Body of pancreas (tissue), 4 donors: ENCODE data around the gene CDX1. TPM values are rescaled to one million over a fixed set of nuclear protein-coding genes. Genes with fewer than 3 reads are reported as not detected.

Experiments used
- ATAC-seq: fragments of 150-250 bp; one replicate; pipeline ENCODE4 v1.9.1; 2016
- DNase-seq, 4 donors: peaks; one replicate each; pipeline ENCODE4 v3.0.0-alpha.2; 2019
- H3K27ac ChIP-seq, 4 donors: fragments of 200-600 bp; sonication (generic); 1 replicate in 3 of 4; 2 replicates in 1 of 4; pipeline versions ENCODE4 v1.5.1 to v1.6.1; 2016 to 2019; ENCODE audit warnings: mild to moderate bottlenecking in 1 of 4, mixed read lengths in 1 of 4, moderate library complexity in 1 of 4
- H3K27me3 ChIP-seq, 2 donors: fragments of 200-600 bp; sonication (generic); one replicate each; pipeline ENCODE4 v1.6.0; 2016; ENCODE audit warnings: mild to moderate bottlenecking in 1 of 2
- H3K36me3 ChIP-seq, 2 donors: fragments of 200-600 bp; sonication (generic); replicated peaks in 1 of 2; 2 replicates each; pipeline ENCODE4 v1.5.1; 2016; ENCODE audit warnings: low read depth in 2 of 2; ENCODE audit not compliant: insufficient read depth in 1 of 2
- H3K4me1 ChIP-seq: fragments of 200-600 bp; sonication (generic); one replicate; pipeline ENCODE4 v1.6.0; 2016
- H3K4me3 ChIP-seq, 2 donors: fragments of 200-600 bp; sonication (generic); 1 replicate in 1 of 2; 2 replicates in 1 of 2; pipeline ENCODE4 v1.5.1; 2016 to 2019
- H3K9me3 ChIP-seq, 3 donors: fragments of 200-600 bp; sonication (generic); 1 replicate in 2 of 3; 2 replicates in 1 of 3; pipeline ENCODE4 v1.5.1; 2016
- POLR2A ChIP-seq, 3 donors: fragments of 450-650 bp; IDR thresholded peaks; one replicate each; pipeline ENCODE4 v1.6.1; 2016; ENCODE audit warnings: antibody characterized with exemption in 3 of 3, mild to moderate bottlenecking in 2 of 3
- WGBS, 2 donors: methylation state at CpG; one replicate each; pipeline ENCODE4 v1.1.5; 2017; 5-methylcytosine and 5-hydroxymethylcytosine counted together
- intact Hi-C: fragments of 100-400 bp; cut with DNase I; formaldehyde crosslinking; loops from one replicate; pipeline ENCODE4 v1.15.1; 2023
- total RNA-seq, 2 donors: library from RNA; depleted of rRNA; stranded (reverse); fragments of >200 nt; gene quantifications; one replicate each; pipeline ENCODE4 v1.1.0, GENCODE V29; 2016
- TF ChIP-seq, protein P1 (sequence below), 7 experiments: fragments of 450-650 bp in 4 of 7; fragments of 200-600 bp in 3 of 7; sonication (generic) in 3 of 7; IDR thresholded peaks; one replicate each; pipeline ENCODE4 v1.5.1; 2016 to 2019; ENCODE audit warnings: antibody characterized with exemption in 7 of 7

CDX1 gene
- total RNA-seq, 2 donors from 2014 or later = not detected

DNA sequence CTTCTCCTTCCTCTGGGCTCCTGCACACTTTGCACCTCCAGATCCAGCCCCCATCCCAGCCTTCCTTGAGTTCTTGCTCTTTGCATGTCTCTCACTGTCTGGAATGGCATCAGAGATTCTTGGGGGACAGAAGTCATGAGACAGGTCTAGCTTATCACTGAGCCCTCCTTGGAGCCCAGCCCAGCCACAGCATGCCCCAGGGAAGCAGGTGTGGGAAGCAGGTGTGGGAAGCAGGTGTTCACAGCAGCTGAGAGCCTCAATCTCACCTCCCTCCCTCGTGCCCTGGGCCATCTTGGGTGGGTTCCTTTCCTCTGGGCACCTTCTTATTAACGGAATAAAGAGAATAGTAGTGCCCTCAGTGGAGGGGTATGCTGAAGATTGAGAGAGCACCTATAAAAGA is 50.5 kb downstream of the CDX1 start:
- Histone ChIP-seq H3K27ac (no peak overlapping the region), H3K9me3 (no peaks in the 10 kb centered on the region), H3K36me3 (no peaks in the 10 kb centered on the region), H3K4me3 (no peak overlapping the region), H3K4me1 (no peaks in the 10 kb centered on the region), H3K27me3 (no peaks in the 10 kb centered on the region)
- DNase-seq (peak in 1 of 4 donors; percentile 56), ATAC-seq (no peak)
- no peak for TF ChIP-seq POLR2A (IDR thresholded peaks at IDR 0.05)
- TF ChIP-seq, protein P1, sequence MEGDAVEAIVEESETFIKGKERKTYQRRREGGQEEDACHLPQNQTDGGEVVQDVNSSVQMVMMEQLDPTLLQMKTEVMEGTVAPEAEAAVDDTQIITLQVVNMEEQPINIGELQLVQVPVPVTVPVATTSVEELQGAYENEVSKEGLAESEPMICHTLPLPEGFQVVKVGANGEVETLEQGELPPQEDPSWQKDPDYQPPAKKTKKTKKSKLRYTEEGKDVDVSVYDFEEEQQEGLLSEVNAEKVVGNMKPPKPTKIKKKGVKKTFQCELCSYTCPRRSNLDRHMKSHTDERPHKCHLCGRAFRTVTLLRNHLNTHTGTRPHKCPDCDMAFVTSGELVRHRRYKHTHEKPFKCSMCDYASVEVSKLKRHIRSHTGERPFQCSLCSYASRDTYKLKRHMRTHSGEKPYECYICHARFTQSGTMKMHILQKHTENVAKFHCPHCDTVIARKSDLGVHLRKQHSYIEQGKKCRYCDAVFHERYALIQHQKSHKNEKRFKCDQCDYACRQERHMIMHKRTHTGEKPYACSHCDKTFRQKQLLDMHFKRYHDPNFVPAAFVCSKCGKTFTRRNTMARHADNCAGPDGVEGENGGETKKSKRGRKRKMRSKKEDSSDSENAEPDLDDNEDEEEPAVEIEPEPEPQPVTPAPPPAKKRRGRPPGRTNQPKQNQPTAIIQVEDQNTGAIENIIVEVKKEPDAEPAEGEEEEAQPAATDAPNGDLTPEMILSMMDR (IDR thresholded peaks at IDR 0.05) = no peak
- intact Hi-C loops = loop anchor here (5.0 kb wide), 1 partner anchor 85 kb away; no protein-coding TSS in a partner anchor
- WGBS, 2 donors = 8 to 42% methylated on average over 2 of the region's 2 CpGs

DNA sequence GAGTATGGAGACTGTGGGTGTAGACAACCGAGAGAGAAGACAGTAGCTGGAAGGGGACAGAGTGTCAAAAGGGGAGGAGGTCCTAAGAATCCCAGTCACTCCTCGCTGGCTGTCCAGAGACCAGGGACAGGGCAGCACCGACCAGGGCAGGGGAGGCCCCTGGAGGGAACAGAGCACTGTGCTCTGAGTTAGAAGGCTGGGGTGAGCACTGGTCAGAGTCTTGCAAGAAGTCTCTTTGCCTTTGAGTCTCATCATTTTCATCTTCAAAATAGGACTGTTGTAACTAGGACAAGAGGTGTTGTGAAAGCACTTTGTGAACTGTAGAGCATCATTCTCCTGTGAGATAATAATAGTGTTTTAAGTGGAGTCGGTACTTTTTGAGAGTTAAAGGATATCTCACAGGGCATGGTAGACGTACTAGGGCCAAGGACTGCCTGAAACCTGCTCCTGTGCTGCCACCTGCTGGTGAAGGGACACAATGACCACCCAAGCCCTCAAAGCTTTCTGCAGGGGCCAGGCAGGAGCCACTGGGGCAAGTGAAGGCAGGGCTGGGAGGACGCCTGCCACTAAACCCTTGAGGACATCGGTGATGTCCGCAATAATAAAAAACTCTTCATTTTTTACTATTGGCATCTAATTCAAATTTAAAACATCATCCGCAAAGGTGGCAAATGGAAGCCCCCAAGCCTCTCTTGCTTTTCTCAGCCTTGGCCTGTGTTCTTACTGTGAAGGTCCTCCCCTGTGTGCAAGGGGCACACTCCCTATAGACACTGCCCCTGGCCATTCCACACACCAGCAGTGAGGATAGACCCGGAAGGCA is 51.5 kb downstream of the CDX1 start:
- TF ChIP-seq, protein P1 (IDR thresholded peaks at IDR 0.05) = peak; percentile 76 to 92 (median 87)
- TF ChIP-seq POLR2A (IDR thresholded peaks at IDR 0.05) = no peak
- Histone ChIP-seq H3K4me3 (no peak overlapping the region), H3K36me3 (no peaks in the 10 kb centered on the region), H3K4me1 (no peaks in the 10 kb centered on the region), H3K27me3 (no peaks in the 10 kb centered on the region), H3K27ac (no peak overlapping the region), H3K9me3 (no peaks in the 10 kb centered on the region)
- intact Hi-C loops = loop anchor here (5.0 kb wide), 1 partner anchor 86 kb away; no protein-coding TSS in a partner anchor
- DNase-seq = peak; percentile 84 to 85 (median 84)
- ATAC-seq = peak; percentile 85
- 25 to 27% methylated on average over 10 of the region's 10 CpGs for WGBS, 2 donors

DNA sequence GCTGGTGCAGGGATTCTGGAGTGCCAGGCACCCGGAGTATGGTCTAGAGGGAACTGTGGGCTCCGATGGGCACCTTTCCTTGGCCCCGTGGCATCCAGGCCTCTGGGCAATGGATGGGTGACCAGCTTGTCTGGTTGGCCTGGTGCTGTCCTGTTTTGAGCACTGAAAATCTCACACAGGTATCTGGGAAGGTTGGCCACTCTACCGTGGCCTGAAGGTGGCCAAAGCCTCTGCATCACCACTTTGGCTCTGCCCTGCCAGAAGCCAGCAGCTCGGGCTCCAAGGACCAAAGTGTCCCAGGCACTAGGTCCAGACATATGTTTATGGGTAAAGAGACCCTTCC is 52.1 kb downstream of the CDX1 start:
- Histone ChIP-seq H3K9me3 (no peaks in the 10 kb centered on the region), H3K36me3 (no peaks in the 10 kb centered on the region), H3K27ac (no peak overlapping the region), H3K4me3 (no peak overlapping the region), H3K27me3 (no peaks in the 10 kb centered on the region), H3K4me1 (no peaks in the 10 kb centered on the region)
- intact Hi-C loops = loop anchor here (5.0 kb wide), 1 partner anchor 86 kb away; no protein-coding TSS in a partner anchor
- ATAC-seq = no peak
- no peak for TF ChIP-seq POLR2A (IDR thresholded peaks at IDR 0.05)
- TF ChIP-seq, protein P1 (IDR thresholded peaks at IDR 0.05) = no peak
- no peak for DNase-seq
- 63 to 67% methylated on average over 5 of the region's 5 CpGs for WGBS, 2 donors

DNA sequence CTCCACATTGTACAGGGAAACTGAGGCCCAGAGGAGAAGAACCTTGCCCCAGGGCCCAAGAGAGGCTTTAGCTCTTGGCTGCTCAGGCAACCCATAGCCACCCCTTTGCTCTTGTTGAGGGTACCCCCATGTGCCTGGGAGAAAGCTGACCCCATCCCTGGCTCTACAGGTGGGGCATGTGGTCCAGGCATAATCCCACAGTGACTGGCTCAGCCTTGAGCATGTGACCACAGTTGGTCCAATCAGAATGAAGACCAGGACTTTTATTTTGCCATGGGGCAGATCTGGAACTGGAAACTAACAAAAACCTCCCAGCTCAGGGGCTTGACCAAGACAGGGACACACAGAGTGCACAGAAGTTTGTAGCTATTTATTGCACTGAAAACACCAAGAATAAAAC is 52.6 kb downstream of the CDX1 start:
- intact Hi-C loops = loop anchor here (5.0 kb wide), 1 partner anchor 87 kb away; no protein-coding TSS in a partner anchor
- Histone ChIP-seq H3K4me1 (no peaks in the 10 kb centered on the region), H3K4me3 (no peak overlapping the region), H3K27me3 (no peaks in the 10 kb centered on the region), H3K36me3 (no peaks in the 10 kb centered on the region), H3K27ac (no peak overlapping the region), H3K9me3 (no peaks in the 10 kb centered on the region)
- DNase-seq (no peak), ATAC-seq (no peak)
- no peak for TF ChIP-seq POLR2A (IDR thresholded peaks at IDR 0.05)
- TF ChIP-seq, protein P1 (IDR thresholded peaks at IDR 0.05) = no peak
